GM12865 (cell line): ENCODE results near the gene KRTAP10-4.

Experiments
- DNase-seq: peaks from one replicate; pipeline ENCODE4 v3.0.0; 2010; ENCODE audit warnings: low read depth
- H3K4me3 ChIP-seq: 2 replicates; pipeline ENCODE4 v1.5.1; 2011; ENCODE audit warnings: mild to moderate bottlenecking, low read depth, low read length, control low read depth
- TF ChIP-seq, protein P1 (sequence below): IDR thresholded peaks from 2 replicates; pipeline ENCODE4 v1.5.1; 2011; ENCODE audit warnings: low read length, control low read depth, low read depth, inconsistent platforms; ENCODE audit not compliant: insufficient read depth; ENCODE audit errors: missing control alignments

Gene KRTAP10-4

DNA sequence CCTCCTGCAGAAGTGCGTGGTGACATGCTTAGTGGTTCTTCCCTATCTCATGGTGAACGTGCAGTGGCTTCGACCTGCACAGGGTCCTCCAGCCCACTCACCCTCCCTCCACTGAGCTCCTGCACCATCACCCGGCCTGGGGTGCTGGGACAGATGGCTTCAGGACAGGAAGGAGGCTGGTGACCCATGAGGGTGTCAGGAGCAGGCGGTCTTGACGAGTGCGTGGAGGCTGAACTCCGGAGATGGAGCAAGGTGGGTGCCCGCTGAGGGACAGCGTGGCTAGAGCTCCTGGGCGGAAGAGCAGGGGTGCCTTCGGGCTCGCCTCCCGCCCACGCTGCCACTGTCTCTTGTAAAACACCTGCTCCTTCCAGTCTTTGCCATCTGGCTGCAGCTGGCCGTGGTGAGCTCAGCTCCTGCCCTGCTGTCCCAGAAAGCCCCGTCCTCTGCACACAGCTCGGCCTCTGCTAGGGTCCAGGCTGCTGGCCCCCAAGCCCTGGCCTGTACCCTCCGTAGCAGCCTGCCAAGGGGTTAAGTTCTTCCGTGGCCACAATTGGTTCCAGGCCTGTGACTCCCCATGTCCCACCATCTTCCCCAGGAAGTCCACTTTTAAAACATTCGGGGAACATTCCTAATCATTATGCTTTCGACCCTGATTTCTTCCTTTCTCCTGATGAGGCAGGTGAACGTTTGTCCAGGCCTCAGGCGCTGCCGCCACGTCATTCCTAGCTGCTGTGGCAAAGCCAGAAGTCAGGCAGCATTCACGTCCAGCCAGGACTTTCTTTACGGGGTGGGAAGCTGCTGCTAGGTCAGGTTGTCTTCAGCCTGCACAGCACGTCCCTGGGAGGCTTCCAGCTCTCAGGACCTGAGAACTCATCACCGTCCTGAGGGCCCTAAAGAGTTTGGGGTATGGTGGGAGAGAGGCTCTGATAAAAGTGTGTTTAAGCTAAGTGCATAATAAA is 41.6 kb upstream of the KRTAP10-4 start:
- no peak for DNase-seq
- H3K4me3 ChIP-seq: no peak overlapping the region
- TF ChIP-seq, protein P1, sequence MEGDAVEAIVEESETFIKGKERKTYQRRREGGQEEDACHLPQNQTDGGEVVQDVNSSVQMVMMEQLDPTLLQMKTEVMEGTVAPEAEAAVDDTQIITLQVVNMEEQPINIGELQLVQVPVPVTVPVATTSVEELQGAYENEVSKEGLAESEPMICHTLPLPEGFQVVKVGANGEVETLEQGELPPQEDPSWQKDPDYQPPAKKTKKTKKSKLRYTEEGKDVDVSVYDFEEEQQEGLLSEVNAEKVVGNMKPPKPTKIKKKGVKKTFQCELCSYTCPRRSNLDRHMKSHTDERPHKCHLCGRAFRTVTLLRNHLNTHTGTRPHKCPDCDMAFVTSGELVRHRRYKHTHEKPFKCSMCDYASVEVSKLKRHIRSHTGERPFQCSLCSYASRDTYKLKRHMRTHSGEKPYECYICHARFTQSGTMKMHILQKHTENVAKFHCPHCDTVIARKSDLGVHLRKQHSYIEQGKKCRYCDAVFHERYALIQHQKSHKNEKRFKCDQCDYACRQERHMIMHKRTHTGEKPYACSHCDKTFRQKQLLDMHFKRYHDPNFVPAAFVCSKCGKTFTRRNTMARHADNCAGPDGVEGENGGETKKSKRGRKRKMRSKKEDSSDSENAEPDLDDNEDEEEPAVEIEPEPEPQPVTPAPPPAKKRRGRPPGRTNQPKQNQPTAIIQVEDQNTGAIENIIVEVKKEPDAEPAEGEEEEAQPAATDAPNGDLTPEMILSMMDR: no peak

DNA sequence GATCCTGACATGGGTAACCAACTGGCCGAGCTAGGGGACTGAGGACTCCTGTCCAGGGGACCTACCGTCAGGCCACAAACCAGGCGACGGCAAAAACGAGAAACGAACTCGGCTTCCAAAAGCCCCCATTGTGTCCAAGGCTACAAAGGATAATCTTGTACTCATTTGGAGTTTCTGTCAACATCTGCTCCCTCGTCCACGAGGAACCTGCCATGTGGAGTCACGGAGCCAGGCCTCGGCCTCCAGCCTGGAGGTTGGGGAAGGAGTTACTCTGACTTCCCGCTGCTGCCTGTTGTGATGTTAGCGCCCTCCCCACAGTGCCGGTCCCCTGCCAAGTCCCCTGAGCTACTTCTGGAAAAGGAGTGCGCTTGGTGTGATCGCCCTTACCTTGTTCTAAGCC is 40.8 kb upstream of the KRTAP10-4 start:
- TF ChIP-seq, protein P1: no peak
- no peak overlapping the region for H3K4me3 ChIP-seq

GRCh38 chr21:44533121-44533890 is 40.2 kb upstream of the KRTAP10-4 start:
- TF ChIP-seq, protein P1: no peak
- no peak for DNase-seq
- H3K4me3 ChIP-seq: no peak overlapping the region

More for the DNA sequence above, 40.8 kb upstream of the KRTAP10-4 start:
- no peak for DNase-seq

DNA sequence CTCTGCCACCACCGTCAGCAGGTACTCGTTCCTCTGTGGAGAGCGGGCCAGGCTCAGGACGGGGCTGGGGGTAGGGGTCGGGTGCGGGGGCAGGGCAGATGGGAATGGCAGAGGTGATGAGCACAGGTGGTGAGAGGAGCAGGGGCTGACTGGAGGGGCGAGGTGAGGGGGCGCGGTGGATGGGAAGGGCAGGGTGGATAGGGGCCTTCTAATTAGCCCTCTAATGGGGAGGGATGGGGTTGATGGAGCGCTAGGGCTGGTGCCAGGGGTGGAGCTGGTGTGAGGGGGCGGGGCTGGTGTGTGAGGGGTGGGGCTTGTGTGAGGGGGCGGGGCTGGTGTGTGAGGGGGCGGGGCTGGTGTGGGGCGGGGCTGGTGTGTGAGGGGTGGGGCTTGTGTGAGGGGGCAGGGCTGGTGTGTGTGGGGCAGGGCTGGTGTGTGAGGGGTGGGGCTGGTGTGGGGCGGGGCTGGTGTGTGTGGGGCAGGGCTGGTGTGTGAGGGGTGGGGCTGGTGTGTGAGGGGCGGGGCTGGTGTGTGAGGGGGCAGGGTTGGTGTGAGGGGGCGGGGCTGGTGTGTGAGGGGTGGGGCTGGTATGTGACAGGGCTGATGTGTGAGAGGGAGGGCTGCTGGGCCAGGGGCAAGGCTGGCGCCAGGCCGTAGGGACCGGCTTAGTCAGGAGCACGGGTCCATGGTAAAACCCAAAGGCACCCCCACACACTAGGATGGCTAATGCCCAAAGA is 39.5 kb upstream of the KRTAP10-4 start:
- DNase-seq: no peak
- H3K4me3 ChIP-seq: no peak overlapping the region
- TF ChIP-seq, protein P1: no peak

GRCh38 chr21:44534688-44535087 is 38.8 kb upstream of the KRTAP10-4 start:
- no peak for DNase-seq
- TF ChIP-seq, protein P1: no peak
- no peak overlapping the region for H3K4me3 ChIP-seq

DNA sequence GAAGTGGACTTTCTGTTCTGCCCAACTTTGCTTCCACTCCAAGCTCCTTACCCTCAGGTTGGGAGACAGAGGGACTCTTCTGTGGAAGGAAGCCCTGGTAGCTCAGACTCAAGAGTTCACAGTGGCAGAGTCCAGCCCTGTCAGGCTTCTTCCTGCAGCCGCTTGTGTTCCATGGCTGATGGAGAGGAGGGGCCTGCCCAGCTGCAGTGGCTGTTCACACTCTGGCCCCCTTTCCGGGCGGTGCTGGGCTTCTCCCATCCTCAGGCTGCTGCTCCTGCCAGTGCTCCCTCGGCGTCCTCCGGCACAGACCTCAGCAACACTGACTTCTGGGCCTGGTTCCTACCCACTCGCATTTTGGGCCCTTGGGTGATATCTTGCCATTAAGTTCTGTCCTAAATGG is 37.6 kb upstream of the KRTAP10-4 start:
- no peak for DNase-seq
- no peak overlapping the region for H3K4me3 ChIP-seq
- TF ChIP-seq, protein P1: no peak
